ENCODE results near the gene RNASE2.

Gene RNASE2

GRCh38 chr14:20999591-20999990, 44.3 kb downstream of the RNASE2 start:
- TF ChIP-seq CTCF (IDR thresholded peaks at IDR 0.05) = no peak
- TF ChIP-seq ZFX (IDR thresholded peaks at IDR 0.05; ENCODE audit: borderline replicate concordance) = no peak
- peak overlapping the region; percentile 52; the same call in 1 of the 2 replicates for H3K27ac ChIP-seq

- TF ChIP-seq ZFX (IDR thresholded peaks at IDR 0.05; ENCODE audit: borderline replicate concordance) (no peak), CTCF (IDR thresholded peaks at IDR 0.05) (no peak)
- H3K27ac ChIP-seq = no peak overlapping the region
These were observed 45.9 kb downstream of the RNASE2 start for GRCh38 chr14:21001218-21001617.

GRCh38 chr14:21003788-21004346, 48.6 kb downstream of the RNASE2 start:
- TF ChIP-seq ZFX (IDR thresholded peaks at IDR 0.05; ENCODE audit: borderline replicate concordance) (no peak), CTCF (IDR thresholded peaks at IDR 0.05) (no peak)
- H3K27ac ChIP-seq = no peak overlapping the region

Measured in 22Rv1 (cell line).